Activated naive CD4-positive, alpha-beta T cell treated with anti-CD3 and anti-CD28 coated beads, Interleukin-2, amount 10 ng/mL, durations not matched to agents 7 days and 5 days (primary cell): ENCODE results near the gene SLC3A2.

Experiments used
- CTCF ChIA-PET: fragments of 350-600 bp; sonication (Branson Sonifier 250); formaldehyde crosslinking; loops from one replicate; lab custom pipeline; 2021; ENCODE audit warnings: antibody characterized with exemption; lab: Charles Lee
- DNase-seq: peaks from one replicate; pipeline ENCODE4 v3.0.0-alpha.2; 2020
- H3K27ac Mint-ChIP-seq: one replicate; pipeline ENCODE4 v1.8.0; 2021; ENCODE audit warnings: mild to moderate bottlenecking, moderate library complexity, mixed read lengths
- H3K27me3 Mint-ChIP-seq: one replicate; pipeline ENCODE4 v1.8.0; 2021; ENCODE audit warnings: mild to moderate bottlenecking, mixed read lengths
- H3K36me3 Mint-ChIP-seq: one replicate; pipeline ENCODE4 v1.8.0; 2021; ENCODE audit warnings: mixed read lengths
- H3K4me1 Mint-ChIP-seq: one replicate; pipeline ENCODE4 v1.8.0; 2021; ENCODE audit warnings: mixed read lengths
- H3K4me3 Mint-ChIP-seq: one replicate; pipeline ENCODE4 v1.8.0; 2021; ENCODE audit warnings: mild to moderate bottlenecking, moderate library complexity, mixed read lengths
- H3K9me3 Mint-ChIP-seq: one replicate; pipeline ENCODE4 v1.8.0; 2021; ENCODE audit warnings: mixed read lengths

SLC3A2 gene

GRCh38 chr11:62897311-62897710 is 16.6 kb downstream of the SLC3A2 start:
- H3K4me1 Mint-ChIP-seq = no peaks in the 10 kb centered on the region
- H3K9me3 Mint-ChIP-seq = no peaks in the 10 kb centered on the region
- H3K4me3 Mint-ChIP-seq = no peak overlapping the region
- H3K36me3 Mint-ChIP-seq = no peaks in the 10 kb centered on the region
- H3K27me3 Mint-ChIP-seq = peaks cover 58% of the 10 kb centered on the region
- CTCF ChIA-PET = interaction anchor here (0.9 to 1.0 kb wide), 2 partner anchors 9 to 126 kb away, joined by 3 to 7 read pairs; no protein-coding TSS in a partner anchor
- H3K27ac Mint-ChIP-seq = no peak overlapping the region
- no peak for DNase-seq

GRCh38 chr11:62898027-62898426 is 17.3 kb downstream of the SLC3A2 start:
- CTCF ChIA-PET = no interaction called here
- DNase-seq = no peak

GRCh38 chr11:62902932-62903331 is 22.2 kb downstream of the SLC3A2 start:
- DNase-seq = no peak
- CTCF ChIA-PET = interaction anchor here (1.1 to 8.2 kb wide), 3 partner anchors 21 to 310 kb away, joined by 3 to 231 read pairs (median 4); no protein-coding TSS in a partner anchor

More at GRCh38 chr11:62898027-62898426, 17.3 kb downstream of the SLC3A2 start:
- H3K36me3 Mint-ChIP-seq = no peaks in the 10 kb centered on the region
- H3K9me3 Mint-ChIP-seq = no peaks in the 10 kb centered on the region
- H3K27ac Mint-ChIP-seq = no peak overlapping the region
- H3K4me3 Mint-ChIP-seq = no peak overlapping the region
- peaks cover 59% of the 10 kb centered on the region for H3K27me3 Mint-ChIP-seq
- H3K4me1 Mint-ChIP-seq = no peaks in the 10 kb centered on the region

GRCh38 chr11:62905296-62905695 is 24.6 kb downstream of the SLC3A2 start:
- no peaks in the 10 kb centered on the region for H3K36me3 Mint-ChIP-seq
- H3K4me3 Mint-ChIP-seq = no peak overlapping the region
- no peaks in the 10 kb centered on the region for H3K9me3 Mint-ChIP-seq
- CTCF ChIA-PET = interaction anchor here (0.7 to 8.2 kb wide), 33 partner anchors 8 to 574 kb away, joined by 3 to 231 read pairs (median 6); partner anchors contain the start of genes CHRM1 and SLC3A2
- no peak overlapping the region for H3K27ac Mint-ChIP-seq
- peaks cover 10% of the 10 kb centered on the region for H3K4me1 Mint-ChIP-seq
- no peak for DNase-seq
- peaks cover 72% of the 10 kb centered on the region for H3K27me3 Mint-ChIP-seq

More at GRCh38 chr11:62902932-62903331, 22.2 kb downstream of the SLC3A2 start:
- Mint-ChIP-seq H3K27ac (no peak overlapping the region), H3K9me3 (no peaks in the 10 kb centered on the region), H3K4me1 (peaks cover 10% of the 10 kb centered on the region), H3K36me3 (no peaks in the 10 kb centered on the region), H3K4me3 (no peak overlapping the region), H3K27me3 (peaks cover 68% of the 10 kb centered on the region)

GRCh38 chr11:62905927-62906531 is 25.3 kb downstream of the SLC3A2 start:
- CTCF ChIA-PET = interaction anchor here (0.7 to 8.2 kb wide), 35 partner anchors 9 to 573 kb away, joined by 3 to 231 read pairs (median 6); partner anchors contain the start of genes CHRM1 and SLC3A2
- Mint-ChIP-seq H3K27me3 (peaks cover 72% of the 10 kb centered on the region), H3K36me3 (no peaks in the 10 kb centered on the region), H3K4me1 (peaks cover 10% of the 10 kb centered on the region), H3K9me3 (no peaks in the 10 kb centered on the region), H3K4me3 (no peak overlapping the region), H3K27ac (no peak overlapping the region)
- DNase-seq = peak; percentile 85

GRCh38 chr11:62908468-62909072 is 27.9 kb downstream of the SLC3A2 start:
- Mint-ChIP-seq H3K4me3 (no peak overlapping the region), H3K4me1 (peaks cover 10% of the 10 kb centered on the region), H3K27me3 (peaks cover 51% of the 10 kb centered on the region), H3K27ac (no peak overlapping the region), H3K36me3 (no peaks in the 10 kb centered on the region), H3K9me3 (no peaks in the 10 kb centered on the region)
- CTCF ChIA-PET = interaction anchor here (0.6 to 8.2 kb wide), 4 partner anchors 11 to 112 kb away, joined by 3 to 231 read pairs (median 19); no protein-coding TSS in a partner anchor
- no peak for DNase-seq

- no peak for DNase-seq
- Mint-ChIP-seq H3K36me3 (no peaks in the 10 kb centered on the region), H3K27me3 (peaks cover 43% of the 10 kb centered on the region), H3K4me1 (peaks cover 10% of the 10 kb centered on the region), H3K27ac (no peak overlapping the region), H3K9me3 (no peaks in the 10 kb centered on the region), H3K4me3 (no peak overlapping the region)
- CTCF ChIA-PET = interaction anchor here (0.6 to 8.2 kb wide), 5 partner anchors 10 to 114 kb away, joined by 3 to 231 read pairs (median 5); no protein-coding TSS in a partner anchor
Observed at GRCh38 chr11:62909107-62909894, 28.6 kb downstream of the SLC3A2 start.

GRCh38 chr11:62910141-62910882 is 29.6 kb downstream of the SLC3A2 start:
- no peak overlapping the region for H3K4me3 Mint-ChIP-seq
- DNase-seq = no peak
- peaks cover 40% of the 10 kb centered on the region for H3K27me3 Mint-ChIP-seq
- peaks cover 6% of the 10 kb centered on the region for H3K4me1 Mint-ChIP-seq
- no peaks in the 10 kb centered on the region for H3K36me3 Mint-ChIP-seq
- CTCF ChIA-PET = interaction anchor here (1.8 to 1.9 kb wide), 2 partner anchors 111 to 113 kb away, joined by 5 to 9 read pairs; no protein-coding TSS in a partner anchor
- no peaks in the 10 kb centered on the region for H3K9me3 Mint-ChIP-seq
- no peak overlapping the region for H3K27ac Mint-ChIP-seq

GRCh38 chr11:62911137-62912130 is 30.7 kb downstream of the SLC3A2 start:
- no peak overlapping the region for H3K27ac Mint-ChIP-seq
- CTCF ChIA-PET = interaction anchor here (1.8 to 1.9 kb wide), 2 partner anchors 110 to 112 kb away, joined by 5 to 9 read pairs; no protein-coding TSS in a partner anchor
- no peak for DNase-seq
- no peaks in the 10 kb centered on the region for H3K4me1 Mint-ChIP-seq
- no peaks in the 10 kb centered on the region for H3K9me3 Mint-ChIP-seq
- peaks cover 31% of the 10 kb centered on the region for H3K27me3 Mint-ChIP-seq
- no peak overlapping the region for H3K4me3 Mint-ChIP-seq
- no peaks in the 10 kb centered on the region for H3K36me3 Mint-ChIP-seq

- CTCF ChIA-PET = no interaction called here
- no peak for DNase-seq
- Mint-ChIP-seq H3K27me3 (peaks cover 29% of the 10 kb centered on the region), H3K36me3 (no peaks in the 10 kb centered on the region), H3K4me1 (no peaks in the 10 kb centered on the region), H3K4me3 (no peak overlapping the region), H3K9me3 (no peaks in the 10 kb centered on the region), H3K27ac (no peak overlapping the region)
Observed at GRCh38 chr11:62912268-62912667, 31.6 kb downstream of the SLC3A2 start.

GRCh38 chr11:62914416-62914815 is 33.7 kb downstream of the SLC3A2 start:
- DNase-seq = no peak
- no peaks in the 10 kb centered on the region for H3K9me3 Mint-ChIP-seq
- H3K36me3 Mint-ChIP-seq = no peaks in the 10 kb centered on the region
- H3K4me1 Mint-ChIP-seq = no peaks in the 10 kb centered on the region
- H3K27me3 Mint-ChIP-seq = peaks cover 34% of the 10 kb centered on the region
- no peak overlapping the region for H3K27ac Mint-ChIP-seq
- no peak overlapping the region for H3K4me3 Mint-ChIP-seq
- CTCF ChIA-PET = interaction anchor here (0.7 to 4.1 kb wide), 4 partner anchors 8 to 121 kb away, joined by 4 to 21 read pairs (median 6); no protein-coding TSS in a partner anchor

- Mint-ChIP-seq H3K4me1 (peaks cover 2% of the 10 kb centered on the region), H3K36me3 (no peaks in the 10 kb centered on the region), H3K4me3 (no peak overlapping the region), H3K9me3 (no peaks in the 10 kb centered on the region), H3K27ac (no peak overlapping the region), H3K27me3 (peaks cover 60% of the 10 kb centered on the region)
- DNase-seq = no peak
- CTCF ChIA-PET = interaction anchor here (2.7 to 3.9 kb wide), 2 partner anchors 12 to 105 kb away, joined by 14 to 20 read pairs; no protein-coding TSS in a partner anchor
Observed at GRCh38 chr11:62917906-62918502, 37.3 kb downstream of the SLC3A2 start.
